Astrocyte (in vitro differentiated cells and primary cell): ENCODE measurements around the gene MISP. TPM values are rescaled to one million over a fixed set of nuclear protein-coding genes. Genes with fewer than 3 reads are reported as not detected.

Experiments used
- DNase-seq: peaks from one replicate; pipeline ENCODE4 v3.0.0-alpha.2; 2010; ENCODE audit warnings: low read depth
- FAIRE-seq: peaks from 2 replicates; lab custom pipeline; 2011; peaks lifted over from hg19 to GRCh38; lab: Jason Lieb, UNC
- H2AFZ ChIP-seq: 2 replicates; pipeline ENCODE4 v1.6.0; 2012; ENCODE audit warnings: low read depth, low read length, inconsistent platforms
- H3K27ac ChIP-seq: 2 replicates; pipeline ENCODE4 v1.5.1; 2011; ENCODE audit warnings: low read depth, low read length, inconsistent platforms
- H3K27me3 ChIP-seq: 2 replicates; pipeline ENCODE4 v1.6.0; 2011; ENCODE audit warnings: low read length, inconsistent platforms; ENCODE audit not compliant: insufficient read depth
- H3K36me3 ChIP-seq: 2 replicates; pipeline ENCODE4 v1.5.1; 2011; ENCODE audit warnings: low read length, inconsistent platforms; ENCODE audit not compliant: insufficient read depth
- H3K4me1 ChIP-seq: 2 replicates; pipeline ENCODE4 v1.5.1; 2011; ENCODE audit warnings: low read length, inconsistent platforms; ENCODE audit not compliant: insufficient read depth
- H3K4me2 ChIP-seq: 2 replicates; pipeline ENCODE4 v1.6.0; 2012; ENCODE audit warnings: low read length, inconsistent platforms
- H3K4me3 ChIP-seq: 2 replicates; pipeline ENCODE4 v1.5.1; 2011; ENCODE audit warnings: low read depth, mild to moderate bottlenecking, low read length, inconsistent platforms; ENCODE audit not compliant: insufficient read depth
- H3K79me2 ChIP-seq: 2 replicates; pipeline ENCODE4 v1.6.0; 2012; ENCODE audit warnings: mild to moderate bottlenecking, low read length, inconsistent platforms; ENCODE audit not compliant: insufficient read depth
- H3K9ac ChIP-seq: 2 replicates; pipeline ENCODE4 v1.6.0; 2012; ENCODE audit warnings: mild to moderate bottlenecking, low read length, inconsistent platforms
- H3K9me3 ChIP-seq: 2 replicates; pipeline ENCODE4 v1.5.1; 2012; ENCODE audit warnings: low read depth, mild to moderate bottlenecking, low read length, inconsistent platforms; ENCODE audit not compliant: insufficient read depth
- H4K20me1 ChIP-seq: 2 replicates; pipeline ENCODE4 v1.6.0; 2012; ENCODE audit warnings: low read length, inconsistent platforms; ENCODE audit not compliant: insufficient read depth
- H3K27ac Mint-ChIP-seq: one replicate; pipeline ENCODE4 v1.8.0; 2021; ENCODE audit warnings: mild to moderate bottlenecking, mixed read lengths; ENCODE audit not compliant: unreplicated experiment
- H3K27me3 Mint-ChIP-seq: one replicate; pipeline ENCODE4 v1.8.0; 2021; ENCODE audit warnings: low read depth, mixed read lengths; ENCODE audit not compliant: unreplicated experiment
- H3K36me3 Mint-ChIP-seq: one replicate; pipeline ENCODE4 v1.8.0; 2021; ENCODE audit warnings: low read depth, mixed read lengths; ENCODE audit not compliant: unreplicated experiment
- H3K4me1 Mint-ChIP-seq: one replicate; pipeline ENCODE4 v1.8.0; 2021; ENCODE audit warnings: low read depth, mixed read lengths; ENCODE audit not compliant: unreplicated experiment
- H3K4me3 Mint-ChIP-seq: one replicate; pipeline ENCODE4 v1.8.0; 2021; ENCODE audit warnings: mild to moderate bottlenecking, moderate library complexity, mixed read lengths; ENCODE audit not compliant: unreplicated experiment
- H3K9me3 Mint-ChIP-seq: one replicate; pipeline ENCODE4 v1.8.0; 2021; ENCODE audit warnings: mild to moderate bottlenecking, mixed read lengths; ENCODE audit not compliant: unreplicated experiment
- CTCF ChIP-seq: IDR thresholded peaks from 2 replicates; pipeline ENCODE4 v1.5.1; 2011; ENCODE audit warnings: low read depth, mild to moderate bottlenecking, inconsistent platforms, low read length, moderate library complexity; ENCODE audit not compliant: insufficient read depth
- EZH2 ChIP-seq: IDR thresholded peaks from 2 replicates; pipeline ENCODE4 v1.6.1; 2012; ENCODE audit warnings: mild to moderate bottlenecking, low read length, inconsistent platforms; ENCODE audit not compliant: insufficient read depth
- total RNA-seq: library from RNA; stranded (reverse); gene quantifications from 2 replicates; pipeline ENCODE4 v1.2.1, GENCODE V29; 2021

Gene MISP
- total RNA-seq, 1 donor from 2014 or later = 0.43 TPM

- FAIRE-seq (no peak), DNase-seq (no peak)
- H3K27ac Mint-ChIP-seq = no peak overlapping the region
- H3K4me1 ChIP-seq = peaks cover 26% of the 10 kb centered on the region
- H3K36me3 ChIP-seq = peaks cover 46% of the 10 kb centered on the region
- H3K36me3 Mint-ChIP-seq = peaks cover 16% of the 10 kb centered on the region
- no peak overlapping the region for H3K4me2 ChIP-seq
- H3K9me3 Mint-ChIP-seq = no peaks in the 10 kb centered on the region
- no peak overlapping the region for H3K4me3 Mint-ChIP-seq
- no peaks in the 10 kb centered on the region for H3K9me3 ChIP-seq
- H3K4me1 Mint-ChIP-seq = peaks cover 17% of the 10 kb centered on the region
- H3K9ac ChIP-seq = no peak overlapping the region
- H3K27me3 Mint-ChIP-seq = no peaks in the 10 kb centered on the region
- H2AFZ ChIP-seq = no peak overlapping the region
- peaks cover 99% of the 10 kb centered on the region for H3K79me2 ChIP-seq
- TF ChIP-seq CTCF (no peak), EZH2 (no peak)
- H3K27me3 ChIP-seq = no peaks in the 10 kb centered on the region
- H3K4me3 ChIP-seq = no peak overlapping the region
- H3K27ac ChIP-seq = no peak overlapping the region
- peaks cover 99% of the 10 kb centered on the region for H4K20me1 ChIP-seq
Measured at GRCh38 chr19:805166-805551, 54.2 kb downstream of the MISP start.

- Mint-ChIP-seq H3K4me3 (no peak overlapping the region), H3K27ac (no peak overlapping the region), H3K4me1 (peaks cover 11% of the 10 kb centered on the region), H3K9me3 (no peaks in the 10 kb centered on the region), H3K27me3 (no peaks in the 10 kb centered on the region), H3K36me3 (peaks cover 11% of the 10 kb centered on the region)
- no peak overlapping the region for H3K4me2 ChIP-seq
- H3K4me1 ChIP-seq = peaks cover 19% of the 10 kb centered on the region
- H2AFZ ChIP-seq = no peak overlapping the region
- H3K4me3 ChIP-seq = no peak overlapping the region
- peaks cover 98% of the 10 kb centered on the region for H3K79me2 ChIP-seq
- H3K27me3 ChIP-seq = no peaks in the 10 kb centered on the region
- H4K20me1 ChIP-seq = peaks cover 99% of the 10 kb centered on the region
- DNase-seq (no peak), FAIRE-seq (no peak)
- H3K9ac ChIP-seq = no peak overlapping the region
- no peak overlapping the region for H3K27ac ChIP-seq
- H3K9me3 ChIP-seq = no peaks in the 10 kb centered on the region
- TF ChIP-seq EZH2 = no peak
- TF ChIP-seq CTCF = no peak
- peaks cover 46% of the 10 kb centered on the region for H3K36me3 ChIP-seq
Measured at GRCh38 chr19:805600-806550, 55.0 kb downstream of the MISP start.
